ENCODE data around the gene MROH8. TPM values are rescaled to one million over a fixed set of nuclear protein-coding genes. Genes with fewer than 3 reads are reported as not detected.

The MROH8 gene
- total RNA-seq, 2 donors from 2014 or later, result 1.1 to 2.0 TPM

DNA sequence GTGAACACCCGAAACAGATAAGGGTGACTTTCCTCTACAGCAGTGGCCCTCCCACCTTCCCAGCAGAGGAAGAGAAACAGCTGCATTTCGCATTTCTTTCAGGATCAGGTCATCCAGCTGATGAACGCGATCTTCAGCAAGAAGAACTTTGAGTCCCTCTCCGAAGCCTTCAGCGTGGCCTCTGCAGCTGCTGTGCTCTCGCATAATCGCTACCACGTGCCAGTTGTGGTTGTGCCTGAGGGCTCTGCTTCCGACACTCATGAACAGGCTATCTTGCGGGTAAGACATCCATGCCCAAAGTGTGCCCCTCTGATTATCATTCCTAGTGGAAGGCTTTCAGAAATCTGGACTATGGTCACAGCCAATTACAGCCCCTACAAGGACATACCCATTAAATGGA, 27.8 kb upstream of the MROH8 start:
- Mint-ChIP-seq H3K4me3 (no peak overlapping the region), H3K36me3 (ENCODE audit: low read depth) (peaks cover 8% of the 10 kb centered on the region), H3K27ac (no peak overlapping the region), H3K27me3 (no peaks in the 10 kb centered on the region), H3K4me1 (peaks cover 6% of the 10 kb centered on the region)
- H3K9me3 ChIP-seq (ENCODE audit: control insufficient read depth, low read length, poor library complexity, severe bottlenecking), result no peaks in the 10 kb centered on the region
- DNase-seq (no peak), ATAC-seq (no peak)

DNA sequence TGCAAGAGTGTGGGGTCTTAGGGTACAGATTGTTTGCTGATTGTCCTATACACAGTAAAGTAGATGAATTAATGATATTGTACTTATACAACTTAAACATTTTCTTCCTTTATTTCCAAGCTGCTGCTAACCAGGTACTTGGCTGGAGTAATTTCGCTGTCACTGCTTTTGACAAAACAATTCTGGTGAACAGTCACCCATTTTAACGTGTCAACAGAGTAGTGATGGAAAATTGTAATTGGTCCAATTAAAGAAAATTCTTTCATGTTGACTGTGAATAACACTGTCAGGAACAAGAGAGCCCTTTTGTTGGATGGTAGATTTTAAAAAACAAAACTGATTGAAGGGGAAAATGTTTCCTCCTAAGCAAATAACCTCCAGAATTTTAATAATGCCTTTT, 26.4 kb upstream of the MROH8 start:
- H3K27ac Mint-ChIP-seq, result no peak overlapping the region
- DNase-seq (no peak), ATAC-seq (no peak)
- H3K27me3 Mint-ChIP-seq, result no peaks in the 10 kb centered on the region
- peaks cover 10% of the 10 kb centered on the region for H3K4me1 Mint-ChIP-seq
- H3K36me3 Mint-ChIP-seq (ENCODE audit: low read depth), result peaks cover 8% of the 10 kb centered on the region
- H3K9me3 ChIP-seq (ENCODE audit: control insufficient read depth, low read length, poor library complexity, severe bottlenecking), result no peaks in the 10 kb centered on the region
- H3K4me3 Mint-ChIP-seq, result no peak overlapping the region

DNA sequence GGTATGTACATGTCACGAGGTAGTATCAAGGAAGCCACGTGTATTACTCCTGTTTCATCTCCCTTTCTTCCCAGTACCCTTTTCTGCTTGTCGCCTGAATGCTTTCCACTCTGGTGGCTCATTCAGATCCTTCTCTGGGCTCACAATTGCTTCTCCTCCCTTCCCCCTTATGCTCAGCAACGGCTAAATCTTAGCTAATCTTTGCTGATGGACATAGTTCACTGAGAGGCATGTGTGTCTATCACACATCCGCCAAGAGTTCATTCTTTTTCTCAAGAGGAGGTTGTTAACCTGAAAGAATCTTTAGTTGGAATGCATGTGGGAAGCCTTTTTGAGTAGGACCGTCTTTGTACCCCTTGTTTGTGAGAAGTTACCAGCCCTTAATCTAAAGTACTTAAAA, 25.8 kb upstream of the MROH8 start:
- H3K9me3 ChIP-seq (ENCODE audit: control insufficient read depth, low read length, poor library complexity, severe bottlenecking), result no peaks in the 10 kb centered on the region
- no peak for DNase-seq
- peaks cover 8% of the 10 kb centered on the region for H3K36me3 Mint-ChIP-seq (ENCODE audit: low read depth)
- no peak for ATAC-seq
- H3K4me3 Mint-ChIP-seq, result no peak overlapping the region
- peaks cover 12% of the 10 kb centered on the region for H3K4me1 Mint-ChIP-seq
- no peaks in the 10 kb centered on the region for H3K27me3 Mint-ChIP-seq
- H3K27ac Mint-ChIP-seq, result no peak overlapping the region

DNA sequence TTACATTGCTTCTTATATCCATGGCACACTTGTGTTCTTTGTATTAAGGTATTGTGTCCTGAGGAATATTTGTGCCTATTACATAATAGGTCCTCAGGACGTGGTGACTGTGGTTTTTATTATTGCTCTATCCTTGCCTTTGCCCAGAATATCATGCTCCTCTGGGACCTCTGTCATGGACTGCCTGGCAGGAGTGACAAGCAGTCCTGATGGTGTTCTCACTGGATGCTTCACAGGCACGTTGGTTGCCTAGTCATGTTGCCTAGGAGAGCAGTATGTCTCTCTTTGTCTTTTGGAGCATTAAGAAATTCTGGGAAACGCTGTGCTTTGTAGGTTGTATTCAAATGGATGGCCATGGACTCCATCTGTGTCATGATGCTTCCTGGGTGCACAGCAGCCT, 24.7 kb upstream of the MROH8 start:
- no peak overlapping the region for H3K27ac Mint-ChIP-seq

DNA sequence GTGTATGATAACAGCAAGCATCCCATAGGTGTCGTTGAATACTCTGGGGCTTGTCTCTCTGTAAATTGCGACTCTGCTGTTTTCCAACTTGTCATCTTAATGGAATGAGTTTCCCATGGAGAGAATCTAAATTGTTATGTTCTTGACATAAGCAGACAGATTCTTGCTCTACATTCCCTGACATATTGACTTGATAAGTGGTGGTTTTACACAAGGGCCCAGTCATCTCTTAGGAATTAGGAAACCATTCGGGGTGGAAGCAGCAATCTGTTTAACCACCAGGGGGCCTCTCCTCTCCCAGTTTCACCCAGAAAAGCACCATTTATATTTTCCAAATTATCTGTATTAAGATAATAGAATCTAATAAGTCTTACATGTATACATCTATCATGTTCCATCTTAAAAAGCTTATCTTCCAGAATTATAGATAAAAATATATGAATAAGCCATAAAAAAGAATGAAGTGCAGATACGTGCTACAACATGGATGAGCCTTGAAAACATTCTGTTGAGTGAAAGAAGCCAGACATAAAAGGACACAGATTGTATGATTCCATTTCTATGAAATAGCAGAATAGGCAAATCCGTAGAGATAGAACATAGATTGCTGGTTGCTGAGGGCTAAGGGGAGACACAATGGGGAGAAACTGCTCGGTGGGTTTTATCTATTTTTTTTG, 23.1 kb upstream of the MROH8 start:
- no peaks in the 10 kb centered on the region for H3K27me3 Mint-ChIP-seq
- H3K4me1 Mint-ChIP-seq, result peaks cover 9% of the 10 kb centered on the region
- DNase-seq (no peak), ATAC-seq (peak; percentile 50)
- no peak overlapping the region for H3K4me3 Mint-ChIP-seq
- H3K36me3 Mint-ChIP-seq (ENCODE audit: low read depth), result peaks cover 5% of the 10 kb centered on the region
- H3K27ac Mint-ChIP-seq, result no peak overlapping the region
- H3K9me3 ChIP-seq (ENCODE audit: control insufficient read depth, low read length, poor library complexity, severe bottlenecking), result no peaks in the 10 kb centered on the region

More for the DNA sequence above, 24.7 kb upstream of the MROH8 start:
- no peak for ATAC-seq
- Mint-ChIP-seq H3K27me3 (no peaks in the 10 kb centered on the region), H3K36me3 (ENCODE audit: low read depth) (peaks cover 8% of the 10 kb centered on the region), H3K4me1 (peaks cover 12% of the 10 kb centered on the region), H3K4me3 (no peak overlapping the region)
- H3K9me3 ChIP-seq (ENCODE audit: control insufficient read depth, low read length, poor library complexity, severe bottlenecking), result no peaks in the 10 kb centered on the region
- no peak for DNase-seq

DNA sequence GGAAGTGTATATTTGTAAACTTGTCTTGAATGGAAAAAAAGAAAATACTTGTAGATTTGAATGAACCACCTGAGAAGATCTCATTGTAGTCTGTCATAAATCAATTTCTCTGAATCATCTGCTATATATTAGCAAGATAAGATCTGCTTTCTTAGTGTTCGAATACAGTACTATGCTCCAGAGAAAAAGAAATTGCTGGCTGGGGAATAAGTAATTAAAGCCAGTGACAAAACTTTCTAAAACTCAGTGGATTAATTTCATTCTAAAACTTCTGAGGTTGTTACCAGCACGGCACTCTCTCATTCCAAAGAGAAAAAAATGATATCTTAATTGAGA, 22.4 kb upstream of the MROH8 start:
- Mint-ChIP-seq H3K27ac (no peak overlapping the region), H3K4me1 (peaks cover 15% of the 10 kb centered on the region), H3K36me3 (ENCODE audit: low read depth) (peaks cover 5% of the 10 kb centered on the region), H3K4me3 (no peak overlapping the region), H3K27me3 (no peaks in the 10 kb centered on the region)
- ATAC-seq (no peak), DNase-seq (no peak)
- no peaks in the 10 kb centered on the region for H3K9me3 ChIP-seq (ENCODE audit: control insufficient read depth, low read length, poor library complexity, severe bottlenecking)

DNA sequence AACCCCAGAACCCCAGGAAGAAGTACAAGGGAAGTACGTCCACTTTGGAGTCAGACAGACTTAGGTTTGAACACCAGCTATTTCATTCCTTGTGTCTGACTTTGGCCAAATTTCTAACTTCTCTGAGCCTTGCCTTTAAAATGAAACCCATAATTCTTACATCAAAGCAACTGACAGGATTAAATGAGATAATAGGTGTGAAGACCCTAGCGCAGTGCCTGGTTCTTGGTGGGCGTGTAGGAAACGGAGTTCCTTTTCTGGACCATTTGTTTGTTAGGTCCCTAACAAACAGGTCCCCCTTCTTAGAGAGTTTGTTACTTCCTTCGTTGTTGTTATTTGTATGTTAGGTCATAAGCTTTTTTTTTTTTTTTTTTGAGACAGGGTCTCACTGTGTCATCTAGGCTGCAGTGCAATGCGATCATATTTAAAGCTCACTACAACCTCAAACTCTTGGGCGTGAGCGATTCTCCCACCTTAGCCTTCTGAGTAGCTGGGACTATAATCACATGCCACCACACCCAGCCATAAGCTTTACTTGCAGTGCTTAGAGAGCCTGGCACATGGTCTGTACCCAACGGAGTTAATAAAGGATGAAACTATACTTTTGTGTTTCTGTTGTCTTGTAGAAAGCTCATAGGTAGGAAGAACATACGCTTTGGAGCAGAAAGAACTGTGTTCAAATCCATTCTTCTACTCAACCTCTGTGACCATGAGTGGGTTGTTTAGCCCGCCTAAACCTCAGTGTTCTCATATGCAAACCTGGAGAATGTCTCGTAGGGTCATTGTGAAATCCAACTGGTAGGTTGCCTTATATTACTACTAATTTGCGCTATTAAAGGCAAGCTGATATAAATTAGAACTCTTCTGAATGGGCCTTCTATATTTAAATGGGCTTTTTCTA, 21.8 kb upstream of the MROH8 start:
- Mint-ChIP-seq H3K4me3 (no peak overlapping the region), H3K36me3 (ENCODE audit: low read depth) (peaks cover 5% of the 10 kb centered on the region), H3K27me3 (no peaks in the 10 kb centered on the region), H3K27ac (no peak overlapping the region), H3K4me1 (peaks cover 20% of the 10 kb centered on the region)
- H3K9me3 ChIP-seq (ENCODE audit: control insufficient read depth, low read length, poor library complexity, severe bottlenecking), result no peaks in the 10 kb centered on the region
- DNase-seq (no peak), ATAC-seq (no peak)

DNA sequence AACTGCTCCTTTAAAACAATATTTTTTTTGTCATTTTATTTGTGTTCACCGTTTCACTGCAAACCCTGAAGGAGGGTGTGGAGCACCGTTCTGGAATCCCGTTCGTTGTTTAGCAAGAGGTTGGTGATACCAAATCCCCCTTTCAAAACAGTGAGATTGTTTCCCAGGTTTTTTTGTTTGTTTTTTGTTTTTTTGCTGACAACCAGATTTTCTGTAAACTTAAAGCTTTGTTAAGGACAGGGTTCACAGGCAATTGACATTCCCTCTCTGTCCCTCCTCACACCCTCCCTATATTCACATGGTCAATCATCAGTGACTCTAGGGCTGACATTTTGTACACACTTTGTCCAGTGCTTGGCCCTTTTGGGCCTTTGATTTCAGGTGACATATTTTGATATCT, 21.0 kb upstream of the MROH8 start:
- Mint-ChIP-seq H3K4me3 (no peak overlapping the region), H3K27me3 (no peaks in the 10 kb centered on the region), H3K27ac (no peak overlapping the region), H3K36me3 (ENCODE audit: low read depth) (peaks cover 5% of the 10 kb centered on the region), H3K4me1 (peaks cover 23% of the 10 kb centered on the region)
- H3K9me3 ChIP-seq (ENCODE audit: control insufficient read depth, low read length, poor library complexity, severe bottlenecking), result no peaks in the 10 kb centered on the region
- DNase-seq (no peak), ATAC-seq (no peak)

DNA sequence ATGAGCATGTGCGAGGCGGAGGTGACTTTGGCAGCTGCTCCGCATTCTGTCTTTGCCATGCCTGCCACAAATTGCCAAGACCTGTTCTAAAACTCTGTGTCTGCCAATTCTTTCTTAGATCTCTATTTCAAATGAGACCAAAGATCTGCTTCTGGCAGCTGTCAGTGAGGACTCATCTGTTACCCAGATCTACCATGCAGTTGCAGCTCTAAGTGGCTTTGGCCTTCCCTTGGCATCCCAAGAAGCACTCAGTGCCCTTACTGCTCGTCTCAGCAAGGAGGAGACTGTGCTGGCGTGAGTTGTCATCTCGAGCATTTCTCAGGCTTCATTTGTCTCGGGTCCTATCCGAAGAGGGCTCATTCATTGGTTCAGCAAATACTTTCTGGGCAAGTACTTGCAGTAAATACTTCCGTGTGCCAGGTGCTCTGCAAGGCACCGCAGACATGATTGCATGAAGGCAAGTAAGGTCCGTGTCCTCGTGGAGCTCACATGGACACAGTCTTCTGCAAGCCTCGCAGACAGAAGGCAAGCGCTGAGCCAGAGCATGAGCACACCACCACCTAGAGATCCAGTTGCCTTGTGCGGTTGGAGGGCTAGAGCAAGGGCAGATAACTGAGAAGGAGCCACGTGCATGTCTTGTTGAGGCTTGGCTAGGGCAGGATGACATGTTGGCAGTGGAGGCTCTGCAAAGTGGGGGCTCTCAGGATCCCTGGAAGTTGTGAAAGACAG, 19.7 kb upstream of the MROH8 start:
- Mint-ChIP-seq H3K27ac (no peak overlapping the region), H3K36me3 (ENCODE audit: low read depth) (peaks cover 3% of the 10 kb centered on the region), H3K4me1 (peaks cover 31% of the 10 kb centered on the region), H3K4me3 (no peak overlapping the region), H3K27me3 (no peaks in the 10 kb centered on the region)
- no peaks in the 10 kb centered on the region for H3K9me3 ChIP-seq (ENCODE audit: control insufficient read depth, low read length, poor library complexity, severe bottlenecking)
- no peak for DNase-seq
- no peak for ATAC-seq

DNA sequence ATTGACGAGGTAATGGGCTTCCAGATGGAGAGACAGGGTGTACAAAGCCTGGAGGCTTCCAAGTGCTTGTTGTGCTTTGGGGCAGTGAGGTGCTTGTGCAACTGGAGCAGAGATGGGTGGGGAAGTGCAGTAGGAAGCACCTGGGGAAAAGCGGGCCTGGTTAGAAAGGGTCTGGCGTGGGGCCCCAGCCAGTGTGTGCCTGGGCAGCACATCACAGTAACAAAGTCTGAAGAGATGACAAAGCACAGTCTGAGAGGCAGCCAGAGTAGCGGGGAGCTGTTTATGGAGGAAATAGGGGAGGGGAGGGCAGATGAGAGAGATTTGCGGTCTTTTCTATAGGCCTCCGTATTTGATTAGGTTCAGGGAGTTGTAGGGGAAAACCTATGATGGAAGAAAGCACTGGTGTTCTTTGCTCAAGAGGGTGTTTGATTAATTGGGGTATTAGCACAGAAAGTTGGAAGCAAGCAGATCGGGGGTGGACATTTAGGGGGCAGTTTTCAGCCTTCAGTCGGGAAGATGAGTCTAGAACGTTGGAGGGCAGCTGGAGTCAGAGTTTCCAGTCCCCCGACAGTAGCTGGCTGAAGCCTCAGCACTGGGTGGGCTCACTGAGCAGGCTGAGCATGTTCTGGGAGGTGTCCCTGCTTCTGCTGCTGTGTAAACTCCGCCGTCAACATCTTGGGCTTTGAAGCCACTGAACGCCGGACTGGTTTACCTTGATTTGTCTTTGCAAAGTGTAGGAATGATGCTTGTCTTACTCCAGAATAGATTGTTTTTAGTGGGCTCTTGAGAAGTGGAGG, 15.5 kb upstream of the MROH8 start:
- ATAC-seq (peak; percentile 63), DNase-seq (no peak)
- H3K27me3 Mint-ChIP-seq, result no peaks in the 10 kb centered on the region
- peaks cover 55% of the 10 kb centered on the region for H3K4me1 Mint-ChIP-seq
- H3K4me3 Mint-ChIP-seq, result peak overlapping the region; percentile 74
- H3K27ac Mint-ChIP-seq, result peak overlapping the region; percentile 73
- no peaks in the 10 kb centered on the region for H3K9me3 ChIP-seq (ENCODE audit: control insufficient read depth, low read length, poor library complexity, severe bottlenecking)
- H3K36me3 Mint-ChIP-seq (ENCODE audit: low read depth), result peaks cover 3% of the 10 kb centered on the region

DNA sequence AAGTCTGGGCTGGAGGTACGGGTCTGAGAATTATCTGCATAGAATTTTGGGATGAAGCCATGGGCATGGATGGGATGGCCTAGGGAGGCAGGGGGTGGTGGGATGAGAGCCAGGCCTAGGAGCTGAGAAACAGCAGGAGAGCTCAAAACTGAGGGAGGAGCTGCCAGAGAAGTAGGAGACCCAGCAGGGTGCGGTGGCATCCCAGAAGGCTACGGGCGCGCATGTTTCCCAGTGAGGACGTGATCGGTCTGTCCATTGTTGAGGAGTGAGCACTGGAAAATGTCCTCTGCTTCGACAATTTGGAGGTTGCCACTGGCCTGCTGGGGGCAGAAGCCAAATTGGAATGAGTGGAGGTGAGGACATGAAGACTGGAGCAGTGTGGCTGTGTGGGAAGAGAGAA, 14.5 kb upstream of the MROH8 start:
- ATAC-seq (no peak), DNase-seq (no peak)
- Mint-ChIP-seq H3K4me3 (peak overlapping the region; percentile 43), H3K27ac (peak overlapping the region; percentile 90), H3K36me3 (ENCODE audit: low read depth) (peaks cover 8% of the 10 kb centered on the region), H3K27me3 (no peaks in the 10 kb centered on the region), H3K4me1 (peaks cover 64% of the 10 kb centered on the region)
- H3K9me3 ChIP-seq (ENCODE audit: control insufficient read depth, low read length, poor library complexity, severe bottlenecking), result no peaks in the 10 kb centered on the region

DNA sequence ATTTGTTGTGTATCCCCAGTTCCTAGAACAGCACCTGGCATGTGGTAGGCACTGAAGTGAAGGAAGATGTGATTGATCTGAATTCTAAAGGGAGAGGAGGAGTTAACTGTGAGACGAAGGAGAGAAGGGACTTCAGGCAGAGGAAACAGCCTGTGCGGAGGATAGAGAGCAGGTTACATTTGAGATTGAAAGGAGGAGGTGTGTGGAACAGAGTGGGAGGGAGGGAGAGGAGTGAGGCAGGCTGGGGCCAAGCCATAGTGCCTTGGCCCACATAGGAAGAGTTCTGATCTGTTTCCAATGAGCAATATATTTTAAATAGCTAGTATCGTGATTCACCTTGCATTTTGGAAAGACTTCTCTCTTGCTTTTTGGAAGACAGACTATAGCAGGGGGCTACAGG, 13.9 kb upstream of the MROH8 start:
- H3K36me3 Mint-ChIP-seq (ENCODE audit: low read depth), result peaks cover 8% of the 10 kb centered on the region
- H3K27ac Mint-ChIP-seq, result peak overlapping the region; percentile 90
- peak overlapping the region; percentile 43 for H3K4me3 Mint-ChIP-seq
- DNase-seq, result no peak
- H3K9me3 ChIP-seq (ENCODE audit: control insufficient read depth, low read length, poor library complexity, severe bottlenecking), result no peaks in the 10 kb centered on the region
- peaks cover 66% of the 10 kb centered on the region for H3K4me1 Mint-ChIP-seq
- H3K27me3 Mint-ChIP-seq, result no peaks in the 10 kb centered on the region
- no peak for ATAC-seq

Data from T-helper 17 cell (primary cell).